GM21619 (cell line): ENCODE results near the gene RFTN1.

Source experiments
- ATAC-seq: cut with Tn5 transposase; IDR thresholded peaks from one replicate; pipeline ENCODE4 v1.9.1; 2021; ENCODE audit not compliant: unreplicated experiment

Gene RFTN1

DNA sequence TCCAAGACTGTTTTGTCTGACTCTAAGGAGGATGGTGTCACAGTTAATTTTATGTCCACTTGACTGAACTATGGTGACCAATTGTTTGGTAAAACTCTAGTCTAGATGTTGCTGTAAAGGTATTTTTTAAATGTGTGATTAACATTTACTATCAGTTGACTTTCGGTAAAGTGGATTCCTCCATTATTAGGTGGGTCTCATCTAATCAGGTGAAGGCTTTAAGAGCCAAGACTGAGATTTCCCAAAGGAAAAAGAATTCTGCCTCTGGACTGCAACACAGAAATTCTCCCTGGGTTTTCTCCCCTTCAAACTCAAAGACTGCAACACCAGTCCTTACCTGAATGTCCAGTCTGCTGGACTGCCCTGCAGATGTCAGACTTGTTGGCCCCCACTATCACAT is 129.6 kb downstream of the RFTN1 start:
- no peak for ATAC-seq

- peak; percentile 39 for ATAC-seq
Measured at GRCh38 chr3:16382845-16383244, 130.7 kb downstream of the RFTN1 start.

- ATAC-seq, result no peak
Measured at GRCh38 chr3:16381426-16381825, 132.1 kb downstream of the RFTN1 start.

DNA sequence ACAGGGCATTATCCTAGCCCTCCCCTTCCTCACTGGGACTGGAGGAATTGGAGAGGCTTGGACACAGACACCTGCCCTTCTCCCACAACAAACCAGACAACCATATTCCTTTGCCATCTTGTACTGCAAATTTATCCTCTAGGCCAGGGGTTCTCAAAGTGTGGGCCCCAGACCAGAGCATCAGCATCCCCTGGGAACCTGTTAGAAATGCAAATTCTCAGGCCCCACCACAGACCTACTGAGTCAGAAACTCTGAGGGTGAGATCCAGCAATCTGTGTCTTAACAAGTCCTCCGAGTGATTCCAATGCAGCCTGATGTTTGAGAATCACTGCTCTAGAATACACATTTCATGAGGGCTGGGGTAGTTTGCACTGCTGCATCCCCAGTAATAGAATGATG is 133.1 kb downstream of the RFTN1 start:
- no peak for ATAC-seq

GRCh38 chr3:16379838-16380237 is 133.7 kb downstream of the RFTN1 start:
- ATAC-seq, result no peak

- ATAC-seq, result peak; percentile 47
Measured at GRCh38 chr3:16378920-16379319, 134.6 kb downstream of the RFTN1 start.

GRCh38 chr3:16378415-16378814 is 135.1 kb downstream of the RFTN1 start:
- ATAC-seq, result no peak

DNA sequence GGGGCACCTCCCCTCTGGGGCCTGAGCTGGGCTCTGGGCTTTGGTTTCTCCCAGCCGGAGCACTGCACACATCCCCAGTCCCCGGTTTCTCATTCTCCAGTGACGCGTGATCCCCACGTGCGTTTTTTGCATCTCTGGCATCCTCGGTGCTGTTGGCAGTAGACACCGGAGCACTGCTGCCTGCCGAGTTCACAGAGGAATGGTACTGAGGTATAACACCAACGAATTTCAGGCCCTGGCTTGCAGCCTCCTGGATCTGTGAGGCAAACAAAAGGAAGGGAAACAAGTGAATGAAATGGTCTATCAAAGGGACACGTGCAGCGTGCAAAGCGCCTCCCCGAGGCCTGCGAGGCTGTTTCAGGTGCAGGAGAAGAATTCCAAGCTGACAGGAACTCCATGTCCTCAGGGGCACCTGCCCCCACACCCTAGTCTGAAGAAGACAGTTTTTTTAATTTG is 135.6 kb downstream of the RFTN1 start:
- ATAC-seq, result no peak

- ATAC-seq, result no peak
Measured at GRCh38 chr3:16377196-16377595, 136.3 kb downstream of the RFTN1 start.

DNA sequence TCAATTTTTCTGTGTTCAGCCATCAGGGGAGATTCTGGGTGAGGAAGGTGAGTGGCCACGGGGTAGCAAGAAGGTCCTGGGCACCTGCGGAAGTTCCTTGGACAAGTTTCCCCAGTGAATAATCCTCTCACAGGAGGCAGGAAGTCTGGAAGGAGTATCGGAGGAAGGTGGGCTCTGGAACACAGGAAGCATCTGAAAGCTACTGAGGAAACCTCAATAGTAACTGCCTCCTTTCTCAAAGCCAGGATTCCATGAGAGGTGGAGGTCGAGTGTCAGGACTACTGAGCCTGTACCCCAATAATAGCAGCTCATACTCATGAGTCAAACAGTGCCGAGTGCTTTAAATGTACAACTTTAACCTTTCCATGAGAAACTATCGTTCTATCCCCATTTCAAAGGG is 137.6 kb downstream of the RFTN1 start:
- no peak for ATAC-seq

DNA sequence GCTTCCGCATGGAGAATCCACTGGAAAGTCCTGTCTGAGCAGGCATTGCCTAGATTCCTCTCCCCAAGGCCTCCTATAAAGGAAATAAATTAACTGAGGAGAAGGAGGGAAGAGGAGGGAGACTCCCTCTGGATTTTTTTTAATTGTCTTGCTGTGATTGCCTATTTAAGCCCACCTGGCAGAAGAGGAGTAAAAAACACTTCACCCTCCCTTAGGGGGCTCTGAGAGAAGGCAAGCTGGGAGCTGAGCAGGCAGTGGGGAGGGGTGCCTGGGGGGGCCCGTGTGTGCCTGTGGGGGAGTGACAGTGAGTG is 138.6 kb downstream of the RFTN1 start:
- no peak for ATAC-seq

- ATAC-seq, result peak; percentile 25
Measured at GRCh38 chr3:16374047-16374934, 139.2 kb downstream of the RFTN1 start.

DNA sequence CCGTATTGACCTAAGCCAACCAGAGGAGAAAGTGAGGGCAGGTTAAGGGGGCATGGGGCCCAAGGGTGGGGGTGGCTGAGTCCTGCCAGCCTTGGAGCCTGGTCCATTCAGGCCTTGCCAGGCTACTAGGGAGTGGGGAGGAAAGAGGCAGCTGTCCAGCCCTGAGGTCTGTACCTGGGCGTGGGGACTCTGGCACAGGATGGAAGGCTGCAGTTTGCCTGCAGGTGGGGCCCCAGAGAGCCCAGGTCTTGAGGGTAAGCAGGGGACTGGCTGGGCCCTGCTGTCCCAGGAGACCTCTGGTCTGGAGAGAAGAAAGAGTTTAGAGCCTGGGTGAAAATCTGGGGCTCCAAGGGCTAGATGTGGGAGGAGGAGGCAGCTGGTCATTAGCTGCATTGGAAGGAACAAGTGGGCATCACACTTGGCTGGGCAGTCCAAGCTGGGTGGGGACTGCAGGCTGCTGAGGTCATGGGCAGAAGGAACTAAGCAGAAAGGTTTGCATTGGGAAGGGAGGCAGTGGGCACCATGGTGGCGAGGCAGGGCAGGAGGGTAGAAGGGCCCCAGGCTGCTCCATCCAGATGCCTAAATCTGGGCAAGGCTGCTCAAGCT is 140.1 kb downstream of the RFTN1 start:
- ATAC-seq, result no peak

- ATAC-seq, result no peak
Measured at GRCh38 chr3:16372362-16373292, 140.9 kb downstream of the RFTN1 start.

- ATAC-seq, result no peak
Measured at GRCh38 chr3:16370872-16371740, 142.4 kb downstream of the RFTN1 start.

GRCh38 chr3:16370503-16370871 is 143.0 kb downstream of the RFTN1 start:
- no peak for ATAC-seq

GRCh38 chr3:16369885-16370284 is 143.6 kb downstream of the RFTN1 start:
- ATAC-seq, result no peak

DNA sequence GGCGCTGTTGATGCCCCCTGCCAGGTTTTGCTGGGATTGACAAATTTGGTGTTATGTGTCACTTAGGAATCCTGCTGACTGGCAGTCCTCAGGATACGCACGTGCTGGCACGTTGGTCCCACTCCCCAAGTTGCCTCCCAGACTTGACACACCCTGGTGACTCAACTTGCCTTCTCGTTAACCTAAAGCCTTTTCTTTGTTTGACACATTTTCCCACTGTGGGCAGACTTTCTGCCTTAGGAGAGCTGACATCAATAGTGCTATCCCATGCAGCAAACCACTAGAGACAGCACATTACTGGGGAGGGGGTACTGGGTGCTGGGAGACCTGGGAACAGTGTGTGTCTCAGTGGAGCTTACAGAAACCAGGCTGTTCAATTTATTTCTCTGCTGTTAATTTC is 144.2 kb downstream of the RFTN1 start:
- no peak for ATAC-seq

GRCh38 chr3:16366581-16366980 is 146.9 kb downstream of the RFTN1 start:
- no peak for ATAC-seq

DNA sequence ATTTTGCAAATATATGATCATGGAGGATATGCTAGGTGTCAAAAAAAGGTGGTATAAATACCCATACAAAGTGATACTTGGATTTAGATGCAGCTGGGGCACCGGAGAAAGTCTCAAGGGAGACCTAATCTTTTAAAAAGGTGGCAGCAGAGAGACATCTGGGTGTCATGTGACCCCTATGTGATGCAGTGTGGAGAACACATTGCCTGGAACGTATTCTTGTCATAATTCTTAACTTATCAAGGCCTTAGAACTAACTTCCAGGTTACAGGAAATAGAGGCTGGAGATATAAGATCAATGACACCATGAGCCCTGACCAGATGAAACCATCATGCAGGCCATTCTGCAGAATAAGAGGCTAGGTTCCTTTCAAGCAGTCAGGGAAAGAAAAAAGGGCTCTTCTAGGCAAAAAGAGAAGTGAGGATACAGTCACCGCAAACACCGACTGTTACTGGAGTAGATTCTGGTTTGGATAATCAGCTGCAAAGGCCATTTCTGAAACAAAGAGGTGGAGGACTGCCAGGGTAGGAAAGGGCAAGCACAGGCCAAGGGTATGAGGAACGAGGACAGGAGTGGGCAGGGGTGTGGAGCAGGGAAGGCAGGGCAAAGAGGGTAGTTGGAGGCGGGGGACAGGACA is 147.9 kb downstream of the RFTN1 start:
- no peak for ATAC-seq
